ENCODE measurements around the gene KDELR1. TPM values are rescaled to one million over a fixed set of nuclear protein-coding genes. Genes with fewer than 3 reads are reported as not detected.

The KDELR1 gene
- total RNA-seq, 1 experiment from 2014 or later: 198 TPM

DNA sequence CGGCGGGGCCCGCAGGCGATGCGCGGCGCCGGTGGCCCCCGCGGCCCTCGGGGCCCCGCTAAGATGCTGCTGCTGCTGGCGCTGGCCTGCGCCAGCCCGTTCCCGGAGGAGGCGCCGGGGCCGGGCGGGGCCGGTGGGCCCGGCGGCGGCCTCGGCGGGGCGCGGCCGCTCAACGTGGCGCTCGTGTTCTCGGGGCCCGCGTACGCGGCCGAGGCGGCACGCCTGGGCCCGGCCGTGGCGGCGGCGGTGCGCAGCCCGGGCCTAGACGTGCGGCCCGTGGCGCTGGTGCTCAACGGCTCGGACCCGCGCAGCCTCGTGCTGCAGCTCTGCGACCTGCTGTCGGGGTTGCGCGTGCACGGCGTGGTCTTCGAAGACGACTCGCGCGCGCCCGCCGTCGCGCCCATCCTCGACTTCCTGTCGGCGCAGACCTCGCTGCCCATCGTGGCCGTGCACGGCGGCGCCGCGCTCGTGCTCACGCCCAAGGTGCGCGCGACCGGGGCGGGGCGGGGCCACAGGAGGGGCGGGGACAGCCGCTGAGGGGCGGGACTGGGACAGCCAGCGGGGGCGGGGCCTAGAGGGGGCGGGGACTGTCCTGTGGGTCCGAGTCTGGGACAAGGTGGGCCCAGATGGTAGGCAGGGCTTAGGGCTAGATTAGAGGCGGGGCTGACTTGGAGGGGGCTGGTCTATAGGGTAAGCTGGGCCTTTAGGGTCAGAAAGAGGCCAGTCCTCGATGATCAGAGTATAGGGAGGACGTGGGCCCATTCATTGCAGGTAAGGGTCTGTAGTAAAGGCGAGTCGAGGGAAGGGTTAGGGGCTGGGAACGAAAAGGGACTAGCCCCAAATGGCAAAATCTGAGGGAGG, 7.3 kb upstream of the KDELR1 start:
- no peaks in the 10 kb centered on the region for H4K20me1 ChIP-seq (ENCODE audit: control insufficient read depth, insufficient read depth, insufficient read length)
- H3K79me1 ChIP-seq (ENCODE audit: insufficient read depth, low read depth, low read length, poor library complexity, severe bottlenecking): no peaks in the 10 kb centered on the region
- H3K9me3 Mint-ChIP-seq: no peaks in the 10 kb centered on the region; a peak in 1 of 5 replicates
- no peak overlapping the region for H4K8ac ChIP-seq (replicated peaks; ENCODE audit: insufficient read length, low read depth, low read length)
- no peaks in the 10 kb centered on the region; the same call in 1 of the 2 replicates for H3K79me2 ChIP-seq (ENCODE audit: insufficient read depth, low read length)
- H3K4me1 Mint-ChIP-seq: peaks cover 54 to 80% of the 10 kb centered on the region in 2 experiments
- no peak overlapping the region for H3K18ac ChIP-seq (ENCODE audit: insufficient read length, low read depth, low read length)
- TF ChIP-seq CTCF (conservative IDR thresholded peaks at IDR 0.05): no peak
- H3K4me1 ChIP-seq (ENCODE audit: insufficient read depth, low read length): peaks cover 8% of the 10 kb centered on the region; the same call in 1 of the 2 replicates
- no peaks in the 10 kb centered on the region; a peak in 1 of 7 replicates for H3K36me3 Mint-ChIP-seq (ENCODE audit: insufficient read depth in 1 of 3, low read depth in 3 of 3)
- no peak overlapping the region for H4K5ac ChIP-seq (ENCODE audit: insufficient read length, low read depth, low read length)
- H3K4ac ChIP-seq (ENCODE audit: low read depth, low read length): no peak overlapping the region
- H3K4me2 ChIP-seq (ENCODE audit: insufficient read depth, insufficient read length, low read length): peak overlapping the region; percentile 98
- WGBS (ENCODE audit: extremely low coverage, insufficient read length, low lambda C conversion rate): no CpG with 5 or more reads among the region's 104 CpGs
- DNase-seq: peak; percentile 97
- no peak overlapping the region for H3K27ac ChIP-seq (ENCODE audit: insufficient read length, low read depth, low read length)
- no peaks in the 10 kb centered on the region for H3K9me3 ChIP-seq (ENCODE audit: control insufficient read depth, low read depth, low read length)
- no peak overlapping the region for H2BK12ac ChIP-seq (ENCODE audit: insufficient read length, low read depth, low read length)
- no peak overlapping the region for H2AK5ac ChIP-seq (ENCODE audit: insufficient read length, low read length)
- H3K4me3 Mint-ChIP-seq: peak overlapping the region; percentile 84 to 94
- no peak overlapping the region for H3T11ph ChIP-seq (ENCODE audit: low read length)
- no peak overlapping the region for H2BK120ac ChIP-seq (ENCODE audit: low read depth, low read length, poor library complexity, severe bottlenecking)
- H2BK15ac ChIP-seq (ENCODE audit: low read depth, low read length): no peak overlapping the region; the same call in 1 of the 2 replicates
- peak overlapping the region; percentile 57 for H3K9ac ChIP-seq (ENCODE audit: extremely low read depth, insufficient read length, low read length)
- peaks cover 20% of the 10 kb centered on the region for H3K23me2 ChIP-seq (ENCODE audit: insufficient read length, low read depth, low read length, poor library complexity, severe bottlenecking)
- no peak overlapping the region for H3K56ac ChIP-seq (ENCODE audit: insufficient read length, low read depth, low read length)
- peaks cover 45% of the 10 kb centered on the region for H3K27me3 Mint-ChIP-seq (ENCODE audit: low read depth)
- peak overlapping the region; percentile 89 to 96 (median 96) for H3K27ac Mint-ChIP-seq
- H3K23ac ChIP-seq (ENCODE audit: insufficient read length, low read depth, low read length): no peak overlapping the region
- H3K14ac ChIP-seq (ENCODE audit: insufficient read depth, low read length): peak overlapping the region; percentile 18
- H2BK20ac ChIP-seq (ENCODE audit: low read depth, low read length, poor library complexity, severe bottlenecking): no peak overlapping the region
- H2AFZ ChIP-seq (ENCODE audit: low read length): no peak overlapping the region
- no peak overlapping the region for H2BK5ac ChIP-seq (ENCODE audit: insufficient read length, low read length)
- H4K91ac ChIP-seq (ENCODE audit: insufficient read length, low read depth, low read length): no peak overlapping the region
- peaks cover 8% of the 10 kb centered on the region; the same call in 1 of the 2 replicates for H3K27me3 ChIP-seq (ENCODE audit: insufficient read depth, low read length)
